AG10803 (cell line): ENCODE results near the gene RBMS1.

Experiments
- DNase-seq: peaks from one replicate; pipeline ENCODE4 v3.0.0; 2010; ENCODE audit warnings: low read depth
- H3K4me3 ChIP-seq: 2 replicates; pipeline ENCODE4 v1.5.1; 2011; ENCODE audit warnings: mild to moderate bottlenecking, low read length, control low read depth
- TF ChIP-seq, protein P1 (sequence below): conservative IDR thresholded peaks from 2 replicates; pipeline ENCODE4 v1.5.1; 2011; ENCODE audit warnings: mild to moderate bottlenecking, low read length, control low read depth, inconsistent platforms

Gene RBMS1

GRCh38 chr2:160409480-160409879 is 84.1 kb downstream of the RBMS1 start:
- H3K4me3 ChIP-seq: no peak overlapping the region
- DNase-seq: no peak
- TF ChIP-seq, protein P1, sequence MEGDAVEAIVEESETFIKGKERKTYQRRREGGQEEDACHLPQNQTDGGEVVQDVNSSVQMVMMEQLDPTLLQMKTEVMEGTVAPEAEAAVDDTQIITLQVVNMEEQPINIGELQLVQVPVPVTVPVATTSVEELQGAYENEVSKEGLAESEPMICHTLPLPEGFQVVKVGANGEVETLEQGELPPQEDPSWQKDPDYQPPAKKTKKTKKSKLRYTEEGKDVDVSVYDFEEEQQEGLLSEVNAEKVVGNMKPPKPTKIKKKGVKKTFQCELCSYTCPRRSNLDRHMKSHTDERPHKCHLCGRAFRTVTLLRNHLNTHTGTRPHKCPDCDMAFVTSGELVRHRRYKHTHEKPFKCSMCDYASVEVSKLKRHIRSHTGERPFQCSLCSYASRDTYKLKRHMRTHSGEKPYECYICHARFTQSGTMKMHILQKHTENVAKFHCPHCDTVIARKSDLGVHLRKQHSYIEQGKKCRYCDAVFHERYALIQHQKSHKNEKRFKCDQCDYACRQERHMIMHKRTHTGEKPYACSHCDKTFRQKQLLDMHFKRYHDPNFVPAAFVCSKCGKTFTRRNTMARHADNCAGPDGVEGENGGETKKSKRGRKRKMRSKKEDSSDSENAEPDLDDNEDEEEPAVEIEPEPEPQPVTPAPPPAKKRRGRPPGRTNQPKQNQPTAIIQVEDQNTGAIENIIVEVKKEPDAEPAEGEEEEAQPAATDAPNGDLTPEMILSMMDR: no peak

DNA sequence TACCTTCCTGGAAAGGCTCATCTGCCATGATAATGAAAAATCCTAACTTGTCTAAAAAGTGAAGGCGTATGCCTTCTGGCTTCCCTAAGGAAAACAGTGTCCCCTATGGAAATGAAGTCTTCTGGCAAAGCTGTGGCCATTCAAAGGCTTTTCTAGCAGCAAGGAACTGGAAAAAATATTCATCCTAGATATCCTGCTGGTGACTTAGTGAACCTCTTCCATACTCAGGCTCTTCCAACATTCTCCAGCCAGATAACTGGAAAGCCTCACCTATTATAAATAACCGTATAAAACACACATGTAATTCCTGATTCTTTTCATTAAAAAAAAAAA is 84.7 kb downstream of the RBMS1 start:
- H3K4me3 ChIP-seq: peak overlapping the region; percentile 56
- DNase-seq: no peak
- TF ChIP-seq, protein P1: peak; percentile 30

- TF ChIP-seq, protein P1: no peak
- H3K4me3 ChIP-seq: peak overlapping the region; percentile 56
- DNase-seq: no peak
Measured at GRCh38 chr2:160408173-160408958, 85.2 kb downstream of the RBMS1 start.

- TF ChIP-seq, protein P1: no peak
- DNase-seq: peak; percentile 87
- peak overlapping the region; percentile 67 for H3K4me3 ChIP-seq
Measured at GRCh38 chr2:160407393-160408172, 86.0 kb downstream of the RBMS1 start.

- peak overlapping the region; percentile 67 for H3K4me3 ChIP-seq
- DNase-seq: peak; percentile 81
- TF ChIP-seq, protein P1: no peak
Measured at GRCh38 chr2:160406591-160407392, 86.8 kb downstream of the RBMS1 start.

GRCh38 chr2:160405077-160405867 is 88.3 kb downstream of the RBMS1 start:
- no peak for DNase-seq
- peak overlapping the region; percentile 67 for H3K4me3 ChIP-seq
- TF ChIP-seq, protein P1: no peak
